NCI-H1694 treated with DMSO at 0.1 percent for 48 hours (cell line): ENCODE results near the gene CDH26.

Experiments used
- DNase-seq: peaks from one replicate; lab custom pipeline; 2025; lab: John Stamatoyannopoulos, UW

CDH26 gene

GRCh38 chr20:59985864-59986263, 27.6 kb downstream of the CDH26 start:
- DNase-seq: no peak

- no peak for DNase-seq
These were observed 28.9 kb downstream of the CDH26 start for GRCh38 chr20:59987135-59987534.

- no peak for DNase-seq
These were observed 29.9 kb downstream of the CDH26 start for GRCh38 chr20:59988141-59988540.

- no peak for DNase-seq
These were observed 34.4 kb downstream of the CDH26 start for GRCh38 chr20:59992526-59993084.

- DNase-seq: no peak
These were observed 35.7 kb downstream of the CDH26 start for GRCh38 chr20:59993736-59994430.

GRCh38 chr20:59994697-59995122, 36.5 kb downstream of the CDH26 start:
- no peak for DNase-seq

GRCh38 chr20:59996108-59996507, 37.9 kb downstream of the CDH26 start:
- DNase-seq: no peak

- no peak for DNase-seq
These were observed 39.7 kb downstream of the CDH26 start for GRCh38 chr20:59997896-59998295.

- DNase-seq: no peak
These were observed 41.3 kb downstream of the CDH26 start for GRCh38 chr20:59999502-59999901.

- DNase-seq: no peak
These were observed 42.2 kb downstream of the CDH26 start for GRCh38 chr20:60000271-60001042.

GRCh38 chr20:60001108-60001507, 42.9 kb downstream of the CDH26 start:
- DNase-seq: no peak

- no peak for DNase-seq
These were observed 45.6 kb downstream of the CDH26 start for GRCh38 chr20:60003776-60004175.

GRCh38 chr20:60006261-60006660, 48.0 kb downstream of the CDH26 start:
- no peak for DNase-seq

- no peak for DNase-seq
These were observed 49.2 kb downstream of the CDH26 start for GRCh38 chr20:60007464-60007863.

- no peak for DNase-seq
These were observed 50.0 kb downstream of the CDH26 start for GRCh38 chr20:60008130-60008808.

- no peak for DNase-seq
These were observed 51.1 kb downstream of the CDH26 start for GRCh38 chr20:60009318-60009717.

GRCh38 chr20:60009826-60010616, 51.8 kb downstream of the CDH26 start:
- DNase-seq: no peak

- DNase-seq: no peak
These were observed 52.7 kb downstream of the CDH26 start for GRCh38 chr20:60010689-60011458.

GRCh38 chr20:60011512-60012507, 53.6 kb downstream of the CDH26 start:
- DNase-seq: no peak
